RKO (cell line): ENCODE measurements around the gene METAP1.
A peak's percentile ranks its signal among the peaks of the same experiment; 100 is the strongest.
"Not testable (repeated sequence)": the region's sequence is repeated elsewhere in the genome, so short reads cannot be mapped to it uniquely, and the experiment has no call there.

Experiments used
- DNase-seq: peaks from one replicate; pipeline ENCODE4 v3.0.0-alpha.2; 2016; ENCODE audit warnings: low spot score

Gene METAP1

DNA sequence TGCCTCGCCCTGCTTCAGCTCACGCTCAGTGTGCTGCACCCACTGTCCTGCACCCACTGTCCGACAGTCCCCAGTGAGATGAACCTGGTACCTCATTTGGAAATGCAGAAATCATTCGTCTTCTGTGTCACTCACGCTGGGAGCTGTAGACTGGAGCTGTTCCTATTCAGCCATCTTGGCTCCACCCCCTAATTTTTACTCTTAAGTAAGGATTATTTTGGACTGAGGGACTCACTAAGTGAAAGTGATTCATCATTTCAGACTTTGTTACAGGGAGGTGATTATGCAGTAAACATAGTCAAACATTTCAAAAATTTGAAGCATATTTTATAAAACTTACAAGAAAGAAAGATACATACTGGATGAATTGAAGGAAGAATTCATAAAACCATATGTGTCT is 104.3 kb downstream of the METAP1 start:
- DNase-seq: peak; percentile 69

GRCh38 chr4:99100876-99101275 is 105.4 kb downstream of the METAP1 start:
- no peak for DNase-seq

DNA sequence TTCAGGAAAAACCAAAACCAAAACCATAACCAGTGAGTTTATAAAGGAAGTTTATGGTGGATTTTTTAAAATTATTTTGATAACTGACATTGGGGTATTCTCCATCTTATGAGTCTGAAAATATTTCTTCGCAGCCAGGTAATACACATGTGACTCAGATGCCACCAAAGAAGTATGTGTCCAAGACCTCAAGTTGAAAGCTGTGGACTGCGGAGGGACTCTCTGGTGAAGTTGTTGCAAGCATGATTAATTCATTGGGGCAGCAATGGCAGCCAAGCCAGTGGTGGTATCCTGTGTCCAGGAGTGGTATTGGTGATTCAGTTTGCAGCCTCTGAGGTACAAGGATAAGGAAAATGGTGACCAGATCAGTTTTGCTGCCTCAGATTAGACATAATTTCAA is 107.1 kb downstream of the METAP1 start:
- no peak for DNase-seq

DNA sequence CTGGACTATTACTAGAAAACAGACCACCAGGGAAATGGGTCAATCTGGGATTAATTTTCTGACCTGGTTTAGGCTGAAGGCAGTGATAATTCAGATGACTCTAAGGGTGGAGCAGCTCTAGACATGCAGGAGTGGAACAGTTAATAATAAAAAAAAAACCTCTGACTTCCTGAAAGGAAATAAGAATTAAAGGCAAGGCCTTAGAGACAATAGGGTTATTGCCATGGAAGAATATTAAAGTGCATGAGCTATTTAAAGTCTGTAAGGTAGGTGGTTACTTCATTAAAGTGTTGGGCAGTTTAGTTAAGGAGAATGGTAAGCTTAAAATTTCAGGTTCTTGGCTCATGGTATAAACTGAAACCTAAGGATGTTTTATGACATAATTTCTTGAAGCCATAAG is 107.6 kb downstream of the METAP1 start:
- DNase-seq: no peak

GRCh38 chr4:99104153-99104552 is 108.6 kb downstream of the METAP1 start:
- no peak for DNase-seq

DNA sequence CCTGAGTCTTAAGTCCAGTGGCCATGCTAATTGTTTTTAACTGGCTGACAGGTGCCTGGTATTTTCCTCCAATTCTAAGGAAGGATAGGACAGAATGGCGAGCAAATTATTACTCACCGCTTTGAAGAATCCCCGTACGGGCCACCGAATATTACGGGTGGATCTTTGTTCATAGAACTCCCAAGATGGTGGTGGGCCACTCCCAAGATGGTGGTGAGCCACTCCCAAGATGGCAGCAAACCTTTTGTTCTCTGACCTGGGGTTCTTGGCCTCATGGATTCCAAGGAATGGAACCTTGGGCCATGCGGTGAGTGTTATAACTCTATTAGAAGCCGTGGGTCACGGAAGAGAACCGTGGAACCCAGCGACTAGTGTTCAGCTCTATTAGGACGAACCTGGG is 113.8 kb downstream of the METAP1 start:
- not testable (repeated sequence) for DNase-seq
